Effector memory CD8-positive, alpha-beta T cell (primary cell): ENCODE measurements around the gene ATP10B.

Experiments
- ATAC-seq: fragments of 150-1000 bp; cut with Tn5 transposase; replicated peaks from 2 replicates; pipeline ENCODE4 v1.10.0; 2021; ENCODE audit warnings: mild to moderate bottlenecking, moderate library complexity
- DNase-seq, 3 experiments: peaks; one replicate each; pipeline ENCODE4 v3.0.0; 2021
- H3K27ac Mint-ChIP-seq, 2 donors: one replicate each; pipeline ENCODE4 v1.8.0; 2022; ENCODE audit warnings: mild to moderate bottlenecking in 2 of 2, mixed read lengths in 2 of 2, moderate library complexity in 2 of 2
- H3K27me3 Mint-ChIP-seq, 2 donors: one replicate each; pipeline ENCODE4 v1.8.0; 2022; ENCODE audit warnings: mixed read lengths in 2 of 2
- H3K36me3 Mint-ChIP-seq: one replicate; pipeline ENCODE4 v1.8.0; 2022; ENCODE audit warnings: mild to moderate bottlenecking, moderate library complexity, mixed read lengths; ENCODE audit not compliant: insufficient read depth
- H3K4me1 Mint-ChIP-seq, 2 donors: one replicate each; pipeline ENCODE4 v1.8.0; 2022; ENCODE audit warnings: low read depth in 2 of 2, mixed read lengths in 2 of 2
- H3K4me3 Mint-ChIP-seq, 2 donors: one replicate each; pipeline ENCODE4 v1.8.0; 2022; ENCODE audit warnings: mild to moderate bottlenecking in 2 of 2, mixed read lengths in 2 of 2, moderate library complexity in 2 of 2
- H3K9me3 Mint-ChIP-seq, 2 donors: one replicate each; pipeline ENCODE4 v1.8.0; 2022; ENCODE audit warnings: mixed read lengths in 2 of 2

ATP10B gene

DNA sequence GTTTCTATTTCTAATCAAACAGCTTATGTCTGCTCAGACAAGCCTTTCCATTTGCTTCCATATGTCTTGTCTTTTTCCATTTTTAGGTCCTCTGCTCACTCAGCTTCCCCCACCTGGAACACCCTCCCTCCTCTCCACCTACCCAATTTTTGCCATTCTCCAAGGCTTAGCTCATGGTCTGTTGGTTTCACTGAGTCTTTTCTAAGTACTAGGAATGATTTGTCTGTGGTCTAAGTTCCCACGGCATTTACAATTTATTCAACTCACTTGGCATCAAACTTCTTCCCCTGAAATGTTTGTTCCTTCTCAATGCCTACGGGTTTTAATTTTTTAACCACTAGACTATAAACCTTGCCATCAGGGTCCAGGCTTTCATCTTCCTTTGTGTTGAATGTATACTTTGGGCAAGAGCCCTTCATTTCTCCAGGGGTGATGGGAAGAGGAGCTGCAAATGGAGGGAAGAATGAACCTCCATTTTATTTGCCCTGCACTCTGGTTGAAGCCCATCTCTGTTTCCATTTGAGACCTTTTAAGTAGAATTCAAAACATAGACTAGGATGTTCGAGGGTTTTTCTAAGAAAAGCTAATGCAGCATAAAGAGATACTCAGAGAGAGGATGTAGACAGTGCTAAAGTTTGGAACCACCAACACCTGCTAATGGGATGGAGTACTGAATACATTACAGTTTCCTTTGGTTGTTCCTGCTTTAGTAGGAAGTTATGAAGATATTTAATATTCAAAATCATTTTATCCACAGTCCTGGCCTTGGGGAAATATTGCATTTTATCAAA is 326.3 kb downstream of the ATP10B start:
- no peak overlapping the region for H3K4me3 Mint-ChIP-seq
- DNase-seq (no peak), ATAC-seq (no peak)
- H3K4me1 Mint-ChIP-seq = peaks cover 0 to 4% of the 10 kb centered on the region in 2 donors
- H3K9me3 Mint-ChIP-seq = no peaks in the 10 kb centered on the region
- peaks cover 0 to 8% of the 10 kb centered on the region in 2 donors for H3K27me3 Mint-ChIP-seq
- no peaks in the 10 kb centered on the region for H3K36me3 Mint-ChIP-seq
- H3K27ac Mint-ChIP-seq = no peak overlapping the region

DNA sequence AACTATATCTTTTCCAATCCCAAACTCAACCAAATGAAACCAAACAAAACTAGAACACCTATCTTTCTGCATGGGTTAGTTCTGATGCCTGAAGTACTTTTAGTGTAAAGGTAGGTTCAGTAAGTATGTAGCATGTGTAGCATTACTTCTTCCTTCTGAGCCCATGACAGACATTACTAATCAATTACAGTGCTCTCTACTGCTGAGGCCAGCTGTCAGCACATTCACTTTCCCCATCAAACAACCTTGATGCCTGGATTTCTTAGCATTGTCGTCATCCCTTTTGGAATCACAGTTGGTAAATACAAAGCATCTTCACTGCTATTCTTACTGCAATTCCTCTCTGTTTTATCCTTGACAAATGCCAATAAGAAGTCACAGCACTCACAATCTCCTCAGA is 327.2 kb downstream of the ATP10B start:
- Mint-ChIP-seq H3K27ac (no peak overlapping the region), H3K9me3 (no peaks in the 10 kb centered on the region), H3K4me1 (peaks cover 0 to 4% of the 10 kb centered on the region in 2 donors), H3K36me3 (no peaks in the 10 kb centered on the region), H3K27me3 (no peaks in the 10 kb centered on the region), H3K4me3 (no peak overlapping the region)
- ATAC-seq (no peak), DNase-seq (no peak)

DNA sequence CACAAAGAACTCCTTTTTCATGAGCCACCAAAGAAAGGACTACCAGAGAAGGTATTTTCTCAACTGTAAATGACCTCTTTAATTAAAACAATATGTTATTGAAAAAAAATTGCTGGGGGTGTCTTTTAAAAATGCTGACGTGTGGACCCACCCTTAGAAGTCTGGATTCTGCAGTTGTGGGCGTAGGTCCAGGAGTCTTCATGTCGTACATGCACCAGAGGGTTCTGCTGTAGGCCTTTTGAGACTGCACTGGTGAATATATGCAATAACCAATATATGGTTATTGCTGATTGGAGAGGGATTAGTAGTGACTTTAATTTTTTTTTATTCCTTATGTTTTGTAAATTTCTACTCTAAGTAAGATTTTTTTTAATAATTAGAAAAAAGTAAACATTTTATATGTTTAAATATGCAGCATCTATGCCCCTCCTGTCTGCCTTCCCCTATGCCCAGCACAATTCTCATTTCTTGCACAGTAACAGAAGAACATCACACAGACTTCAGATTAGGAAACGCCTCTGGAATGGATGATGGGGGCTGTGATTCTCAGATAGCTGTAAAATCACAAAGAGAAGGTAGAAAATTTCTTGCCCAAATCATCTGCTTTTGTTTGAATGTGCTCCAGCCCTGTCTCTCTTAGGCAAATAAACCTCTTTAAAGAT is 328.4 kb downstream of the ATP10B start:
- DNase-seq = no peak
- Mint-ChIP-seq H3K36me3 (no peaks in the 10 kb centered on the region), H3K27me3 (no peaks in the 10 kb centered on the region), H3K27ac (no peak overlapping the region), H3K4me1 (peaks cover 0 to 4% of the 10 kb centered on the region in 2 donors), H3K9me3 (no peaks in the 10 kb centered on the region), H3K4me3 (no peak overlapping the region)
- ATAC-seq = no peak

DNA sequence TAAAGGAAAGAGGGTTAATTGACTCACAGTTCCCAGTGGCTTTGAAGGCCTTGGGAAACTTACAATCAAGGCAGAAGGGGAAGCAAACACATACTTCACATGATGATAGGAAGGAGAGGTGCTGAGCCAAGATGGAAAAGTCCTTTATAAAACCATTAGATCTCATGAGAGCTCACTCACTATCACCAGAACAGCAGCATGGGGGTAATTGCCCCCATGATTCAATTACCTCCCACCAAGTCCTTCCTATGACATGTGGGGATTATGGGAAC is 330.7 kb downstream of the ATP10B start:
- no peaks in the 10 kb centered on the region for H3K36me3 Mint-ChIP-seq
- H3K4me1 Mint-ChIP-seq = peaks cover 0 to 4% of the 10 kb centered on the region in 2 donors
- no peak for DNase-seq
- no peak overlapping the region for H3K4me3 Mint-ChIP-seq
- no peak for ATAC-seq
- no peaks in the 10 kb centered on the region for H3K27me3 Mint-ChIP-seq
- no peaks in the 10 kb centered on the region for H3K9me3 Mint-ChIP-seq
- no peak overlapping the region for H3K27ac Mint-ChIP-seq

DNA sequence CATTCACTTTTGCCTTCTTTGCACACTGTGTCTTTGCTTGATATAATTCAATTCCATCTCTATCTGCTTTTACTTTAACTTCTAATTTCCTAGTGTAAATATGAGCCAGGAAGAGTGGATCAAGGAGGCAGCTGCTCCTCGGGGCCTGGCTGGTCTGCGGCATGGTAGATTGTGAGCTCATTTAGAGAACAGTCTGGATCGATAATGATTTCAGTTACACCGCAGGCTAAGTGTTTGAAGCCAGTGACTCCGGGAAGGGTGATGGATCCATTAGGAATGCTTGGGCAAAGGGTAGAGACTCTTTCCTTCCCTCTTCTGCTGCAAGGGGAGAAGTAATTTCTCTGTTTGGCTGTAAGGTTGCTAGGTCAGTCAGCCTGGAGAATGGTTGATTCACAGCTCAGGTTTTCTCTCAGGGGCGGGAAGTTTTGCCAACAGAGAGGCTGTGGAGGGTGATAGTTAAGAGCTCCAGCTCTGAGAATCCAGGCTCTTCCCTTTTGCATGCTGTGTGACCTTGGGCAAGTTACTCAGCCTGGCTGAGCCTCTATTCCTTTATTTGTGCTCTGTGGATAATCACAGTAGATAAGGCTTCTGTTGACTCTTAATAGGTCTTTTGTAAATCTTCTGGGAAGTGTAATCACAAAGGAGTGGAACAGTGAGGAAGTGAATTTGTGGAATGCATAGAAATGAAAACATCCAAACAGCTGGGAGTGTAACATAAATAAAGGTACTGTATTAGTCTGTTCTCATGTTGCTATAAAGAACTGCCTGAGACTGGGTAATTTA is 331.2 kb downstream of the ATP10B start:
- no peaks in the 10 kb centered on the region for H3K36me3 Mint-ChIP-seq
- H3K27ac Mint-ChIP-seq = no peak overlapping the region
- no peak for DNase-seq

DNA sequence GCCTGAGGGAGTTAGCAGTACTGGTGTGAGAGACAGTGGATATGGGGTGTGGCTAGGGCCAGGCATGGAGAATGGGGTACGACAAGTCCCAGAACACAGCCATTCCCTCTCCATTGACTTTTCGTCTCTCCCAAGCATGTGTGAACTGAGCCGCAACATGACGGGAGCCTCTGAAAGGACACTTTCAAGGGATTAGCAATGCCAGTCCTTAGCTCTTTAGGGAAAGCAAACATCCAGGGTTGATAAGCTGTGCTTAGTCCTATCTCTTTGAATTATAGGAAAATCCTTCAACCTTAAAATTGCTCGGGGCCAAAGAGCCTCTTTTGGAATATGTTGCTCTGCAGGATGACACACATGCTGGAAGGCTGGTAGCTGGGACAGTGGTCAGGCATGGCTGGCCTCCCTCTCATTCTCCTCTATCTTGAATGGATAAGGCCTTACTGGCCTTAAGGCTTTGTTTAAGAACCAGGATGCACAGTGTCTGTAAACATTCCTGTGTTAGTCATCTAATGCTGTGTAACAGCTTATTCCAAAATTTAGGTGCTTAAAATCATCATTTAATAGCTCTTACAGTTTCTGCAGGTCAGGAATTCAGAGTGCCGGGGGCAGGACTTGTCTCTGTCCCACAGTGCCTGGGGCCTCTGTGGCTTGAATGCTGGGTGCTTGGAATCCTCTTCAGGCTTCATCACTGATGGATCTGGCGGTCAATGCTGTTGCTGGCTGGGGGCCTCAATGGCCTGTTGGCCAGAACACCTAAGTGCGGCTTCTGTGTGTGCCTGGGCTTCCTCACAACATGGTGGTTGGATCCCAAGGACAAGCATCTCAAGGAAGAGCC is 335.1 kb downstream of the ATP10B start:
- Mint-ChIP-seq H3K27me3 (peaks cover 0 to 25% of the 10 kb centered on the region in 2 donors), H3K4me1 (no peaks in the 10 kb centered on the region), H3K36me3 (no peaks in the 10 kb centered on the region), H3K9me3 (no peaks in the 10 kb centered on the region), H3K27ac (no peak overlapping the region), H3K4me3 (no peak overlapping the region)
- ATAC-seq (no peak), DNase-seq (no peak)

More for the DNA sequence above, 331.2 kb downstream of the ATP10B start:
- H3K4me3 Mint-ChIP-seq = no peak overlapping the region
- ATAC-seq = no peak
- no peaks in the 10 kb centered on the region for H3K9me3 Mint-ChIP-seq
- peaks cover 0 to 4% of the 10 kb centered on the region in 2 donors for H3K4me1 Mint-ChIP-seq
- H3K27me3 Mint-ChIP-seq = no peaks in the 10 kb centered on the region

DNA sequence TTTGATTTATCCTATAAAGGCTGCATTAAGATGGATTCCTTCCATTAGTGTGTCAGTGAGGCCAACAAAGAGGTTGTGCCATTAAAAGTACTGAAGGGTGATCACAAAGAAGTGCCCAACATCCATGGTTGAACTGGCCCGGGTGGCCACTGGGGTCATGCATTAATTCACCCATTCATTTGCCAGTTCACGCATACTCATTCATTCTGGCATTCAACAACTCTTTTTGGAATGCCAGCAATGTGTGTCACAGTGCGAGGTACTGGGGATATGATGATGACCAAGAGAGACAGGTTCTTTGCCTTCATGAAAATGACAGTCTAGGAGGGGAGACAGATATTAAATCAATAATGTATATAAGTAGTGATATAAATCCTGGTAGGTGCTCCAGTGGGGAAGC is 337.1 kb downstream of the ATP10B start:
- H3K4me3 Mint-ChIP-seq = no peak overlapping the region
- DNase-seq (no peak), ATAC-seq (no peak)
- no peaks in the 10 kb centered on the region for H3K9me3 Mint-ChIP-seq
- no peaks in the 10 kb centered on the region for H3K4me1 Mint-ChIP-seq
- H3K36me3 Mint-ChIP-seq = no peaks in the 10 kb centered on the region
- no peak overlapping the region for H3K27ac Mint-ChIP-seq
- peaks cover 0 to 41% of the 10 kb centered on the region in 2 donors for H3K27me3 Mint-ChIP-seq

DNA sequence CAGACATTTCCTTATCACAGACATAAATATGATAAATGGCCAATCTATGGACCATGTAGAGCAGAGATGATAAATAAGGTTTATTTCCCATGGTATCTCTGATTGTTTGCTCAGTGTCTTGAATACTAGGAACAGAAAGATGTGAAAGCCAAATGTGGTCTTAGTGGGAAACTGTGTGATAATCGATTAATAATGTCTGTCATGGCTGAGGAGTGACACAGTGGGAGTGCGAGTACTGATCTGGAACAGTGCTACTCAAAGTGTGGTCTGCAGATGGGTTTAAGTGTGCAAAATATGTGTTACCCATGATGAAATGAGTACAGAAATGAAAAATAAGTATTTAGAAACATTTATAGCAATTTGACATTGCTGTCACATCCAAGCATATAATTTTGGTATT is 337.8 kb downstream of the ATP10B start:
- Mint-ChIP-seq H3K27ac (no peak overlapping the region), H3K36me3 (no peaks in the 10 kb centered on the region), H3K9me3 (no peaks in the 10 kb centered on the region), H3K4me1 (peaks cover 0 to 2% of the 10 kb centered on the region in 2 donors), H3K27me3 (peaks cover 0 to 41% of the 10 kb centered on the region in 2 donors), H3K4me3 (no peak overlapping the region)
- ATAC-seq (no peak), DNase-seq (no peak)

DNA sequence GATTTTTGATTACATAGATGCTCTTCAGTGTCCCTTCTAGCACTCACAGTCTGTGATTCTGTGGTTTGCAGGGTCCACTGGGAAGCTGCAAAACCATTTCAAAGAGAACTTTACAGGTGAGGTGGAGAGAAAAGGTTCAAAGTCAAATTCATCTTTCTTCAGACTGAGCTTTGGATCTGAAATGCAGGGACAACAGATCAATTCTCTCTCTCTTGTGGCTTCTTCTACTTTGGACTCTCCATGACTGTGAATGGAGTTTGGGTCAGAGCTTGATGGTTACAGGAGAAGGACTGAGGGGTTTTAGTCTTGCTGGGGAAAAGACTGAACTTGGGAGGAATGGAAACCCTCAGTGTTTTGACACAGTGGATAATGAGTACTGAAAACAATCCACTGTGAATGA is 338.5 kb downstream of the ATP10B start:
- H3K36me3 Mint-ChIP-seq = no peaks in the 10 kb centered on the region
- H3K4me1 Mint-ChIP-seq = peaks cover 5 to 9% of the 10 kb centered on the region in 2 donors
- DNase-seq (no peak), ATAC-seq (no peak)
- no peak overlapping the region for H3K4me3 Mint-ChIP-seq
- H3K9me3 Mint-ChIP-seq = no peaks in the 10 kb centered on the region
- H3K27ac Mint-ChIP-seq = no peak overlapping the region
- H3K27me3 Mint-ChIP-seq = peaks cover 0 to 41% of the 10 kb centered on the region in 2 donors
